OCI-LY3 (cell line): ENCODE data around the gene NFKB2.

ENCODE experiments used
- H2AFZ ChIP-seq: fragments of 200-600, 300-600 bp; shearing (Covaris generic); 2 replicates; pipeline ENCODE4 v1.6.0; 2014; ENCODE audit warnings: antibody characterized with exemption, low read depth, low read length
- H3K27ac ChIP-seq: fragments of 200-600, 300-600 bp; sonication (generic); 2 replicates; pipeline ENCODE4 v1.5.1; 2014; ENCODE audit warnings: mild to moderate bottlenecking, low read length, moderate library complexity, mixed read lengths
- H3K27me3 ChIP-seq: fragments of 200-600, 300-600 bp; sonication (generic); 2 replicates; pipeline ENCODE4 v1.6.1; 2014; ENCODE audit warnings: low read depth, low read length, mixed read lengths
- H3K36me3 ChIP-seq: fragments of 200-600, 300-600 bp; sonication (generic); replicated peaks from 2 replicates; pipeline ENCODE3; 2014; ENCODE audit warnings: low read depth, low read length, mixed read lengths
- H3K4me1 ChIP-seq: fragments of 300-600, 200-600 bp; sonication (generic); 2 replicates; pipeline ENCODE4 v1.6.1; 2014; ENCODE audit warnings: low read length, mixed read lengths
- H3K4me2 ChIP-seq: fragments of 200-600, 300-600 bp; sonication (generic); 2 replicates; pipeline ENCODE4 v1.6.1; 2014; ENCODE audit warnings: low read length, mixed read lengths
- H3K4me3 ChIP-seq: fragments of 300-600, 200-600 bp; sonication (generic); 2 replicates; pipeline ENCODE4 v1.5.1; 2014; ENCODE audit warnings: antibody characterized with exemption, mild to moderate bottlenecking, low read length, moderate library complexity
- H3K79me2 ChIP-seq: fragments of 300-600, 200-600 bp; shearing (Covaris generic); 2 replicates; pipeline ENCODE4 v1.6.1; 2014; ENCODE audit warnings: mild to moderate bottlenecking, low read length, mixed read lengths
- H3K9ac ChIP-seq: fragments of 300-600, 200-600 bp; shearing (Covaris generic); 2 replicates; pipeline ENCODE4 v1.6.0; 2014; ENCODE audit warnings: mild to moderate bottlenecking, low read length, moderate library complexity
- H3K9me3 ChIP-seq: fragments of 200-600, 300-600 bp; shearing (Covaris generic); 2 replicates; pipeline ENCODE4 v1.6.1; 2014; ENCODE audit warnings: low read length, mixed read lengths; ENCODE audit not compliant: insufficient read depth
- H4K20me1 ChIP-seq: fragments of 200-600, 300-600 bp; sonication (generic); 2 replicates; pipeline ENCODE4 v1.6.1; 2016; ENCODE audit warnings: low read length, mixed read lengths; ENCODE audit not compliant: insufficient read depth
- EZH2phosphoT487 ChIP-seq: fragments of 200-600 bp; shearing (Covaris generic); IDR thresholded peaks from 2 replicates; pipeline ENCODE4 v1.6.1; 2018; ENCODE audit warnings: antibody characterized with exemption, mixed run types, low read depth
- TF ChIP-seq, protein P1 (sequence below): fragments of 200-600, 300-600 bp; sonication (generic); IDR thresholded peaks from 2 replicates; pipeline ENCODE4 v1.5.1; 2014; ENCODE audit warnings: antibody characterized with exemption, low read length, low read depth

NFKB2 gene

GRCh38 chr10:102444851-102445250, 49.3 kb downstream of the NFKB2 start:
- no peak for TF ChIP-seq EZH2phosphoT487
- TF ChIP-seq, protein P1, sequence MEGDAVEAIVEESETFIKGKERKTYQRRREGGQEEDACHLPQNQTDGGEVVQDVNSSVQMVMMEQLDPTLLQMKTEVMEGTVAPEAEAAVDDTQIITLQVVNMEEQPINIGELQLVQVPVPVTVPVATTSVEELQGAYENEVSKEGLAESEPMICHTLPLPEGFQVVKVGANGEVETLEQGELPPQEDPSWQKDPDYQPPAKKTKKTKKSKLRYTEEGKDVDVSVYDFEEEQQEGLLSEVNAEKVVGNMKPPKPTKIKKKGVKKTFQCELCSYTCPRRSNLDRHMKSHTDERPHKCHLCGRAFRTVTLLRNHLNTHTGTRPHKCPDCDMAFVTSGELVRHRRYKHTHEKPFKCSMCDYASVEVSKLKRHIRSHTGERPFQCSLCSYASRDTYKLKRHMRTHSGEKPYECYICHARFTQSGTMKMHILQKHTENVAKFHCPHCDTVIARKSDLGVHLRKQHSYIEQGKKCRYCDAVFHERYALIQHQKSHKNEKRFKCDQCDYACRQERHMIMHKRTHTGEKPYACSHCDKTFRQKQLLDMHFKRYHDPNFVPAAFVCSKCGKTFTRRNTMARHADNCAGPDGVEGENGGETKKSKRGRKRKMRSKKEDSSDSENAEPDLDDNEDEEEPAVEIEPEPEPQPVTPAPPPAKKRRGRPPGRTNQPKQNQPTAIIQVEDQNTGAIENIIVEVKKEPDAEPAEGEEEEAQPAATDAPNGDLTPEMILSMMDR: no peak
- Histone ChIP-seq H3K79me2 (peaks cover under 1% of the 10 kb centered on the region; the same call in 1 of the 2 replicates), H3K9ac (no peak overlapping the region), H3K4me1 (peaks cover 5% of the 10 kb centered on the region), H2AFZ (no peak overlapping the region), H3K9me3 (no peaks in the 10 kb centered on the region), H3K4me2 (no peak overlapping the region), H3K4me3 (no peak overlapping the region), H3K36me3 (no peaks in the 10 kb centered on the region), H4K20me1 (no peaks in the 10 kb centered on the region), H3K27me3 (no peaks in the 10 kb centered on the region), H3K27ac (no peak overlapping the region)

- Histone ChIP-seq H3K36me3 (peaks cover 10% of the 10 kb centered on the region), H3K4me3 (peak overlapping the region; percentile 94), H2AFZ (no peak overlapping the region), H3K9me3 (no peaks in the 10 kb centered on the region), H4K20me1 (0 out of 2 replicates have a peak, but pooled peaks cover 3% of the 10 kb centered on the region), H3K4me2 (peak overlapping the region; percentile 84), H3K9ac (peak overlapping the region; percentile 90), H3K27ac (peak overlapping the region; percentile 77), H3K27me3 (no peaks in the 10 kb centered on the region), H3K4me1 (peaks cover 19% of the 10 kb centered on the region), H3K79me2 (peaks cover 17% of the 10 kb centered on the region)
- TF ChIP-seq EZH2phosphoT487: no peak
- TF ChIP-seq, protein P1: no peak
Observed at GRCh38 chr10:102449321-102450123, 54.0 kb downstream of the NFKB2 start.

GRCh38 chr10:102450124-102450373, 54.5 kb downstream of the NFKB2 start:
- Histone ChIP-seq H2AFZ (no peak overlapping the region), H3K36me3 (peaks cover 10% of the 10 kb centered on the region), H3K4me3 (peak overlapping the region; percentile 94), H3K27me3 (no peaks in the 10 kb centered on the region), H3K79me2 (peaks cover 17% of the 10 kb centered on the region), H3K27ac (peak overlapping the region; percentile 77), H3K4me1 (peaks cover 19% of the 10 kb centered on the region), H4K20me1 (0 out of 2 replicates have a peak, but pooled peaks cover 3% of the 10 kb centered on the region), H3K4me2 (peak overlapping the region; percentile 84), H3K9ac (peak overlapping the region; percentile 90), H3K9me3 (no peaks in the 10 kb centered on the region)
- no peak for TF ChIP-seq EZH2phosphoT487
- TF ChIP-seq, protein P1: no peak

DNA sequence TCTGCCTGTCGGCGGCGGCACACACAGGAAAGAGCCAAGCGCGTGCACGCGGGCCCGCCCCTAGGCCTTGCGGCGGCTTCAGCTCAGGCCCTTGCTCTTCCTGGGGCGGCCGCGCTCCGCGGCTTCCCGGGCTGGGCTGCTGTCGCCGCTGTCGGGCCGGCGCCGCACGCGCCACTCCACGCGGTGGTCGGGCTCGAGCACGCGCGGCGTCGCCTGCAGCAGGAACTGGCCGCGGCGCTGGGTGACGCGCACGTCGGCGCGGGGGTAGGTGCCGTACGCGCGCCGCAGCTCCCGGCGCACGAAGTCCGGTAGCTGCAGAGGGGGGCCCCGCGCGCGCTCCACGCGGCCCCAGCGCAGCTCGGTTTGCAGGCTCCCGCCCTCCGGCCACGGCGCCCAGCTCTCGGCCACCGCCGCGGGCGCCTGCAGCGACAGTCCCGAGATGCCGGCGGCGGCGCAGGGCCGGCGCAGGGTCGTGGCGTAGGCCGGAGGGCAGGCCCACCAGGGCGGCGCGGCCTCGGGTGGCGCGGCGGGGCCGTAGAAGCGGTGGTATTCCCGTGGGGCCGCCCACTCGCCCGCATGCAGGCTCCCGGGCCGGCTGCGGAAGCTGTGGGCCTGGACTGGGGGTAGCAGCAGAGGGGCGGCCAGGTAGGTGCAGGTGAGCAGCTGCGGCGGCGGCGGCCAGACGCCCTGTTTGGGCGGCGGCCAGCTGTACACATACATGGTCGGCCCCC, 55.0 kb downstream of the NFKB2 start:
- Histone ChIP-seq H3K27me3 (no peaks in the 10 kb centered on the region), H3K4me1 (peaks cover 19% of the 10 kb centered on the region), H3K4me2 (peak overlapping the region; percentile 93), H3K9ac (peak overlapping the region; percentile 90), H3K79me2 (peaks cover 17% of the 10 kb centered on the region), H2AFZ (no peak overlapping the region), H3K27ac (peak overlapping the region; percentile 77), H4K20me1 (0 out of 2 replicates have a peak, but pooled peaks cover 3% of the 10 kb centered on the region), H3K9me3 (no peaks in the 10 kb centered on the region), H3K36me3 (peaks cover 10% of the 10 kb centered on the region), H3K4me3 (peak overlapping the region; percentile 94)
- TF ChIP-seq EZH2phosphoT487: no peak
- TF ChIP-seq, protein P1: no peak
